K562 treated with DMSO at 1 percent for 48 hours (cell line): ENCODE measurements around the gene DCDC1. TPM values are rescaled to one million over a fixed set of nuclear protein-coding genes. Genes with fewer than 3 reads are reported as not detected.

Source experiments
- total RNA-seq: library from RNA; unstranded; fragments of 300-600 nt; gene quantifications from 2 replicates; pipeline ENCODE4 v1.2.3, GENCODE V29; 2022; ENCODE audit warnings: low replicate concordance; ENCODE audit errors: extremely low read depth

Gene DCDC1
- total RNA-seq: not detected in 2 replicates

GRCh38 chr11:31369348-31370329, at the start of gene DCDC1, which contains the start of gene DNAJC24:
DCDC1 (minus strand) TSS chr11:31369739; CDS start chr11:31328280, 41,459 bp downstream.
DNAJC24 (plus strand) TSS chr11:31369860; CDS start chr11:31370749, 889 bp downstream.

Other genes starting within 250 kb of the DCDC1 start
- not detected in 2 replicates for gene DNAJC24, start 121 bp upstream of the DCDC1 start, total RNA-seq
- not detected in 2 replicates for gene IMMP1L, start 139.9 kb upstream of the DCDC1 start, total RNA-seq
- gene ELP4, start 140.0 kb upstream of the DCDC1 start, total RNA-seq: not detected in 2 replicates